Colonic mucosa (tissue), 4 donors: ENCODE data around the gene PARN. TPM values are rescaled to one million over a fixed set of nuclear protein-coding genes. Genes with fewer than 3 reads are reported as not detected.
"Not testable (repeated sequence)": the region's sequence is repeated elsewhere in the genome, so short reads cannot be mapped to it uniquely, and the experiment has no call there.

Source experiments
- DNase-seq: peaks from one replicate; pipeline ENCODE4 v3.0.0-alpha.2; 2020
- H3K27ac ChIP-seq: fragments of 200-600 bp; one replicate; pipeline ENCODE4 v1.8.0; 2021
- H3K27me3 ChIP-seq: fragments of 200-600 bp; one replicate; pipeline ENCODE4 v1.8.0; 2021
- H3K36me3 ChIP-seq: fragments of 200-600 bp; one replicate; pipeline ENCODE4 v1.8.0; 2021
- H3K4me1 ChIP-seq: fragments of 200-600 bp; one replicate; pipeline ENCODE4 v1.8.0; 2021; ENCODE audit warnings: mild to moderate bottlenecking
- H3K4me3 ChIP-seq: fragments of 200-600 bp; one replicate; pipeline ENCODE4 v1.8.0; 2021
- H3K9ac ChIP-seq, 2 donors: one replicate each; pipeline ENCODE4 v1.7.0; 2013; ENCODE audit warnings: control low read depth in 2 of 2, low read depth in 2 of 2, low read length in 2 of 2
- H3K9me3 ChIP-seq: fragments of 200-600 bp; one replicate; pipeline ENCODE4 v1.8.0; 2021
- intact Hi-C: fragments of 100-400 bp; cut with DNase I; formaldehyde crosslinking; loops from one replicate; pipeline ENCODE4 v1.14.1; 2022
- total RNA-seq, 2 donors: library from RNA; stranded (reverse); fragmentation: NEBNext Ultra II Directional in 1 of 2; extraction: Animal tissue kit (Norgen Biotek cat#: 25700) in 1 of 2; gene quantifications; one replicate each; pipeline ENCODE4 v1.2.1, GENCODE V29; 2021
- TF ChIP-seq, protein P1 (sequence below): fragments of 200-600 bp; IDR thresholded peaks from one replicate; pipeline ENCODE4 v1.8.0; 2022; ENCODE audit warnings: antibody characterized with exemption, mild to moderate bottlenecking
- donor health status: healthy.
- donor health status: DM: no; HTN: no; CAD: no.
- donor health status: DM: no; HTN: no; CAD: no.

The PARN gene
- total RNA-seq, 2 donors from 2014 or later, result 24.2 to 25.6 TPM

DNA sequence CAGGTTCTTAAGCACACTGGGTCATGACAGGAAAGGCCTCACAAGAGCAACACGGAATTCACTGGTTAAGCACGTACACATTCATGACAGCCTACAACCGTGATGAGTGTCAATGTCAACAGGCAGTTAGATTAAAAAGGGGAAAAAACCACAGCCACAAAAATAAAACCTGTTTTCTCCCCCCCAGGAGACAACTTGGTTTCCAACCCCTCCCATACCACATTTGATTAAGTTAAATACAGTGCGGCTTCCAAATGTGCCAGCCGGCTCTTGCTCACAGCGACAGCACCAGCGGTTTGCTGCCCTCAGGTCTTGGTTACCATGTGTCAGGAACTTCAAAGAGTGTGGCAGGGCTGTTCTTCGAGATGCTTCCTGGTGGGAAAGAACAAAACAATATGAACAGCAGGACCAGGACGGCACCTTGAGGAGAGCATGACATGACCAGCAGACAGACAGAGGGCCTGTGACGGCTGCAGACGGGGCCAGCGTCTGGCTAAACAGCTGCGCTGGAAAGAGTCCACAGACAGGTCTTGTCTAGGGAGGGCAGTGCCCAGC lies 193.6 kb downstream of the PARN start:
- no peak overlapping the region for H3K9ac ChIP-seq
- H3K36me3 ChIP-seq, result no peaks in the 10 kb centered on the region
- intact Hi-C loops, result no loop called here
- no peaks in the 10 kb centered on the region for H3K4me1 ChIP-seq
- H3K4me3 ChIP-seq, result no peak overlapping the region
- H3K27ac ChIP-seq, result no peak overlapping the region
- DNase-seq, result no peak
- H3K9me3 ChIP-seq, result no peaks in the 10 kb centered on the region
- H3K27me3 ChIP-seq, result no peaks in the 10 kb centered on the region
- TF ChIP-seq, protein P1, sequence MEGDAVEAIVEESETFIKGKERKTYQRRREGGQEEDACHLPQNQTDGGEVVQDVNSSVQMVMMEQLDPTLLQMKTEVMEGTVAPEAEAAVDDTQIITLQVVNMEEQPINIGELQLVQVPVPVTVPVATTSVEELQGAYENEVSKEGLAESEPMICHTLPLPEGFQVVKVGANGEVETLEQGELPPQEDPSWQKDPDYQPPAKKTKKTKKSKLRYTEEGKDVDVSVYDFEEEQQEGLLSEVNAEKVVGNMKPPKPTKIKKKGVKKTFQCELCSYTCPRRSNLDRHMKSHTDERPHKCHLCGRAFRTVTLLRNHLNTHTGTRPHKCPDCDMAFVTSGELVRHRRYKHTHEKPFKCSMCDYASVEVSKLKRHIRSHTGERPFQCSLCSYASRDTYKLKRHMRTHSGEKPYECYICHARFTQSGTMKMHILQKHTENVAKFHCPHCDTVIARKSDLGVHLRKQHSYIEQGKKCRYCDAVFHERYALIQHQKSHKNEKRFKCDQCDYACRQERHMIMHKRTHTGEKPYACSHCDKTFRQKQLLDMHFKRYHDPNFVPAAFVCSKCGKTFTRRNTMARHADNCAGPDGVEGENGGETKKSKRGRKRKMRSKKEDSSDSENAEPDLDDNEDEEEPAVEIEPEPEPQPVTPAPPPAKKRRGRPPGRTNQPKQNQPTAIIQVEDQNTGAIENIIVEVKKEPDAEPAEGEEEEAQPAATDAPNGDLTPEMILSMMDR, result no peak

GRCh38 chr16:14434860-14435259 lies 195.2 kb downstream of the PARN start:
- intact Hi-C loops, result no loop called here
- Histone ChIP-seq H3K4me3 (no peak overlapping the region), H3K9me3 (no peaks in the 10 kb centered on the region), H3K9ac (no peak overlapping the region), H3K4me1 (no peaks in the 10 kb centered on the region), H3K27me3 (no peaks in the 10 kb centered on the region), H3K36me3 (no peaks in the 10 kb centered on the region), H3K27ac (no peak overlapping the region)
- no peak for DNase-seq
- TF ChIP-seq, protein P1, result no peak

- H3K9ac ChIP-seq, H3K9me3 ChIP-seq, DNase-seq, H3K4me3 ChIP-seq, H3K27ac ChIP-seq, H3K27me3 ChIP-seq, H3K4me1 ChIP-seq, H3K36me3 ChIP-seq, intact Hi-C loops: not testable (repeated sequence)
These were observed 201.0 kb downstream of the PARN start for GRCh38 chr16:14428971-14429637.

GRCh38 chr16:14428043-14428442 lies 202.0 kb downstream of the PARN start:
- intact Hi-C loops, result no loop called here
- H3K36me3 ChIP-seq, result no peaks in the 10 kb centered on the region

DNA sequence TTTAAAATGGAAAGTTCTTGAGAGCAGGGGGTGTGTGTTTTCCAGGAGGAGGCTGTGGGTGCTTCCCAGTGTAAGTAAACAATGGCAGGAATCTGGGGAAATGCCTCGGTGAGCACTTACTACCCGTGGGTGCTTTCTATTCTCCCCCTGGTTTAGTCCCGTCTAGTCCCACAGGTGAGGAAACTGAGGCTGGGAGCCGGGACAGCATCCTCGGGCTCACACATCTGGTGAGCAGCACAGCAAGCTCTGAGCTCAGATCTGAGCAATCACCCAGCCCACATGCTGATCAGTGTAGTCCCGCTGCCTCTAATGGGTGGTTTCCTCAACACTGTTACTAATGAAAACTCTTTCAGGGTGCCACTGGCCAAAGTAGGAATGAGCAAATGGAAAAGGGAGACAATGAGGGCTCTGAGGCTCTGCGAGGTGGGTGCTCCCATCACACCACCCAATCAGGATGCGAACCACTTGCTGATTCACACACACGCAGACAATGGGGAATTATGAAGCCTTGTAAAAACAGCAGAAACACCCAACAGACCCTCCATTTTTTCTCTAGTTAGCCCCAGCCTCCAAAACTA lies 202.6 kb downstream of the PARN start:
- Histone ChIP-seq H3K27me3 (no peaks in the 10 kb centered on the region), H3K9ac (no peak overlapping the region), H3K27ac (no peak overlapping the region), H3K4me3 (no peak overlapping the region), H3K36me3 (no peaks in the 10 kb centered on the region), H3K9me3 (no peaks in the 10 kb centered on the region), H3K4me1 (no peaks in the 10 kb centered on the region)
- no peak for DNase-seq
- intact Hi-C loops, result no loop called here
- TF ChIP-seq, protein P1, result no peak

More at GRCh38 chr16:14428043-14428442, 202.0 kb downstream of the PARN start:
- TF ChIP-seq, protein P1, result no peak
- H3K27me3 ChIP-seq, result no peaks in the 10 kb centered on the region
- no peak for DNase-seq
- H3K9ac ChIP-seq, result no peak overlapping the region
- no peaks in the 10 kb centered on the region for H3K9me3 ChIP-seq
- no peak overlapping the region for H3K4me3 ChIP-seq
- H3K4me1 ChIP-seq, result no peaks in the 10 kb centered on the region
- H3K27ac ChIP-seq, result no peak overlapping the region

DNA sequence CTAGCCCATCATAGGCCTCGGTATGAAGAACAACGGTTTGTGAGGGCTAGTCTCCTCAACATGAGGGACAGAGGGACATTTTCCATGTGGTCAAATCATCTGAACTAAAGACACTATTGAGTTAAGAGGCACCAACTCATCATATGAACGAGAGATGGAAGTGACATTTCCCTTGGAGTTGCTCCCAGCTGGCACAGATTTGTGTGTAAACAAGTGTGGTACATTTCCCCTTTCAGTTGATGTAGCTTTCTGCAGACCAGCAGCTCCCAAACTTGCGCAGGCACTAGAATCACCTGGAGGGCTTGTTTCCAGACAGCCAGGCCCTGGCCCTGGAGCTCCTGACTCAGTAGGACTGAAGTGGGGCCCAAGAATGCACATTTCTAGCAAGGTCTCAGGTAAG lies 205.5 kb downstream of the PARN start:
- Histone ChIP-seq H3K9ac (no peak overlapping the region), H3K4me3 (no peak overlapping the region), H3K36me3 (no peaks in the 10 kb centered on the region), H3K27ac (no peak overlapping the region), H3K9me3 (no peaks in the 10 kb centered on the region), H3K4me1 (no peaks in the 10 kb centered on the region), H3K27me3 (no peaks in the 10 kb centered on the region)
- intact Hi-C loops, result no loop called here
- no peak for DNase-seq
- TF ChIP-seq, protein P1, result no peak
